ENCODE measurements around the gene CHMP2A.

The CHMP2A gene

GRCh38 chr19:58569943-58570670 lies 15.2 kb upstream of the CHMP2A start:
- no peak for DNase-seq (ENCODE audit: low spot score)

GRCh38 chr19:58569191-58569942 lies 14.5 kb upstream of the CHMP2A start:
- DNase-seq (ENCODE audit: low spot score), result no peak

GRCh38 chr19:58568453-58569130 lies 13.7 kb upstream of the CHMP2A start:
- no peak for DNase-seq (ENCODE audit: low spot score)

- no peak for DNase-seq (ENCODE audit: low spot score)
These were observed 12.1 kb upstream of the CHMP2A start for GRCh38 chr19:58566989-58567388.

- no peak for DNase-seq (ENCODE audit: low spot score)
These were observed 8.9 kb upstream of the CHMP2A start for GRCh38 chr19:58563823-58564222.

GRCh38 chr19:58563034-58563573 lies 8.2 kb upstream of the CHMP2A start:
- peak; percentile 59 for DNase-seq (ENCODE audit: low spot score)

- peak; percentile 61 for DNase-seq (ENCODE audit: low spot score)
These were observed 7.5 kb upstream of the CHMP2A start for GRCh38 chr19:58562122-58563033.

- DNase-seq (ENCODE audit: low spot score), result no peak
These were observed 6.6 kb upstream of the CHMP2A start for GRCh38 chr19:58561373-58562121.

GRCh38 chr19:58560921-58561320 lies 6.0 kb upstream of the CHMP2A start:
- no peak for DNase-seq (ENCODE audit: low spot score)

- no peak for DNase-seq (ENCODE audit: low spot score)
These were observed 5.3 kb upstream of the CHMP2A start for GRCh38 chr19:58560007-58560887.

- DNase-seq (ENCODE audit: low spot score), result peak; percentile 93
These were observed 4.5 kb upstream of the CHMP2A start for GRCh38 chr19:58559275-58560006.

GRCh38 chr19:58558623-58559274 lies 3.8 kb upstream of the CHMP2A start:
- peak; percentile 99 for DNase-seq (ENCODE audit: low spot score)

GRCh38 chr19:58558066-58558622 lies 3.2 kb upstream of the CHMP2A start, which contains the start of gene UBE2M:
Gene UBE2M (minus strand): TSS chr19:58558611. CDS start chr19:58558381, 230 bp downstream.
- DNase-seq (ENCODE audit: low spot score), result no peak

- DNase-seq (ENCODE audit: low spot score), result no peak
These were observed 2.5 kb upstream of the CHMP2A start for GRCh38 chr19:58557221-58558065.

- no peak for DNase-seq (ENCODE audit: low spot score)
These were observed 1.8 kb upstream of the CHMP2A start for GRCh38 chr19:58556622-58557220.

GRCh38 chr19:58555920-58556621 lies 1.2 kb upstream of the CHMP2A start:
- no peak for DNase-seq (ENCODE audit: low spot score)
